Psoas muscle (tissue), 8 donors: ENCODE data around the gene PHOSPHO2. TPM values are rescaled to one million over a fixed set of nuclear protein-coding genes. Genes with fewer than 3 reads are reported as not detected.
"Not testable (repeated sequence)": the region's sequence is repeated elsewhere in the genome, so short reads cannot be mapped to it uniquely, and the experiment has no call there.

Experiments used
- ATAC-seq, 4 donors: fragments of 200-7000 bp; cut with Tn5 transposase; one replicate each; pipeline ENCODE4 v1.9.1; 2020; ENCODE audit warnings: moderate library complexity in 3 of 4, mild to moderate bottlenecking in 2 of 4
- DNase-seq, 2 donors: peaks; one replicate each; pipeline ENCODE4 v3.0.0-alpha.2; 2020
- H3K27ac ChIP-seq: fragments of 200-600 bp; one replicate; pipeline ENCODE4 v1.8.0; 2022
- H3K27me3 ChIP-seq, 3 donors: fragments of 200-600 bp in 1 of 3; one replicate each; pipeline versions ENCODE4 v1.6.1 to v1.8.0; 2013 to 2022; ENCODE audit warnings: low read length in 2 of 3, mild to moderate bottlenecking in 2 of 3, moderate library complexity in 1 of 3; ENCODE audit not compliant: insufficient read depth in 3 of 3
- H3K36me3 ChIP-seq, 2 donors: fragments of 200-600 bp in 1 of 2; one replicate each; pipeline versions ENCODE4 v1.6.1 to v1.8.0; 2013 to 2022; ENCODE audit warnings: low read depth in 1 of 2, mild to moderate bottlenecking in 1 of 2, moderate library complexity in 1 of 2; ENCODE audit not compliant: insufficient read depth in 1 of 2
- H3K4me1 ChIP-seq: fragments of 200-600 bp; one replicate; pipeline ENCODE4 v1.8.0; 2022
- H3K4me3 ChIP-seq: fragments of 200-600 bp; one replicate; pipeline ENCODE4 v1.8.0; 2022; ENCODE audit warnings: mild to moderate bottlenecking
- H3K9me3 ChIP-seq: fragments of 200-600 bp; one replicate; pipeline ENCODE4 v1.8.0; 2022
- whole genome bisulfite sequencing, 3 donors: extraction: QIAGEN DNeasy Blood & Tissue Kit; methylation state at CpG; one replicate each; pipeline versions ENCODE4 v1.1.6 to v1.1.7; 2013; 5-methylcytosine and 5-hydroxymethylcytosine counted together
- intact Hi-C, 2 donors: fragments of 100-400 bp; cut with DNase I; formaldehyde crosslinking; loops; one replicate each; pipeline versions ENCODE4 v1.11.0 to v1.14.2; 2022
- polyA plus RNA-seq, 3 donors: library from polyadenylated mRNA; stranded (reverse); fragments of 200-250 nt; gene quantifications; one replicate each; pipeline ENCODE4 v1.2.3, GENCODE V29; 2013
- total RNA-seq, 4 donors: library from RNA; stranded (reverse); fragmentation: NEBNext Ultra II Directional in 2 of 4; extraction: Animal tissue kit (Norgen Biotek cat#: 25700) in 2 of 4; gene quantifications; one replicate each; pipeline versions ENCODE4 v1.2.1 to v1.2.4, GENCODE V29; 2021 to 2023
- TF ChIP-seq, protein P1 (sequence below): fragments of 200-600 bp; IDR thresholded peaks from one replicate; pipeline ENCODE4 v1.8.0; 2022; ENCODE audit warnings: antibody characterized with exemption
- donor health status: healthy with polysubstance abuse.
- donor health status: DM: no; HTN: no; CAD: no; lungs with moderate emphysema.
- donor health status: Bipolar disorder and iron deficiency.
- donor health status: healthy.
- donor health status: DM: yes; HTN: yes; CAD: no.
- donor health status: DM: no; HTN: no; CAD: no.
- donor health status: DM: no; HTN: no; CAD: no.
- donor health status: DM: yes; HTN: yes; CAD: no.

PHOSPHO2 gene
- total and polyA plus RNA-seq, 7 donors = 0.86 to 7.5 (median 1.6) TPM

GRCh38 chr2:169676357-169676756 lies 17.9 kb upstream of the PHOSPHO2 start:
- ATAC-seq (no peak), DNase-seq (no peak)
- no peaks in the 10 kb centered on the region for H3K36me3 ChIP-seq
- TF ChIP-seq, protein P1, sequence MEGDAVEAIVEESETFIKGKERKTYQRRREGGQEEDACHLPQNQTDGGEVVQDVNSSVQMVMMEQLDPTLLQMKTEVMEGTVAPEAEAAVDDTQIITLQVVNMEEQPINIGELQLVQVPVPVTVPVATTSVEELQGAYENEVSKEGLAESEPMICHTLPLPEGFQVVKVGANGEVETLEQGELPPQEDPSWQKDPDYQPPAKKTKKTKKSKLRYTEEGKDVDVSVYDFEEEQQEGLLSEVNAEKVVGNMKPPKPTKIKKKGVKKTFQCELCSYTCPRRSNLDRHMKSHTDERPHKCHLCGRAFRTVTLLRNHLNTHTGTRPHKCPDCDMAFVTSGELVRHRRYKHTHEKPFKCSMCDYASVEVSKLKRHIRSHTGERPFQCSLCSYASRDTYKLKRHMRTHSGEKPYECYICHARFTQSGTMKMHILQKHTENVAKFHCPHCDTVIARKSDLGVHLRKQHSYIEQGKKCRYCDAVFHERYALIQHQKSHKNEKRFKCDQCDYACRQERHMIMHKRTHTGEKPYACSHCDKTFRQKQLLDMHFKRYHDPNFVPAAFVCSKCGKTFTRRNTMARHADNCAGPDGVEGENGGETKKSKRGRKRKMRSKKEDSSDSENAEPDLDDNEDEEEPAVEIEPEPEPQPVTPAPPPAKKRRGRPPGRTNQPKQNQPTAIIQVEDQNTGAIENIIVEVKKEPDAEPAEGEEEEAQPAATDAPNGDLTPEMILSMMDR = no peak
- H3K27ac ChIP-seq = no peak overlapping the region
- H3K4me1 ChIP-seq = no peaks in the 10 kb centered on the region
- no peak overlapping the region for H3K4me3 ChIP-seq
- no peaks in the 10 kb centered on the region for H3K27me3 ChIP-seq
- WGBS, 3 donors = 59 to 70% (median 64%) methylated on average over 3 of the region's 3 CpGs
- intact Hi-C loops = no loop called here
- no peaks in the 10 kb centered on the region for H3K9me3 ChIP-seq

DNA sequence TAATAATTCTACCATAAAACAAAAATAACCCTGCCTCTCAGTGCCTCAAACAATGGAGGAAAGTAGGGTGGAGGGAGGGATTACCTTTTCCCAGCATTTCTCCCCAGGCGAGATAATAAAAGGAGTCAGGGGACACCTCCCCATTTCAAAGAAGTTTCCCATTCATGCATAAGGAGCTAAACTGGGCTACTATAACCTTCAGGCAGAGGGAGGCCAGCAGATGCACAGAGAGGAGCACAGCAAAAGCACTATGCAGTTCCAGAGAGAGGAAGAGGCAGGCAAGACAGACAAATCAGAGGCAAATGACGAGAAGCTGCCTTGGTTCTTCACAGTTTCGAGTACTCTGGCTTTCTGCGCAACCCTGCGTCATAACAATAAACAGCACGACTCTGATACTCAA lies 17.4 kb upstream of the PHOSPHO2 start:
- H3K27me3 ChIP-seq = no peaks in the 10 kb centered on the region
- H3K4me3 ChIP-seq = no peak overlapping the region
- H3K36me3 ChIP-seq = no peaks in the 10 kb centered on the region
- H3K9me3 ChIP-seq = no peaks in the 10 kb centered on the region
- no peak for ATAC-seq
- H3K4me1 ChIP-seq = no peaks in the 10 kb centered on the region
- WGBS, 3 donors = 76 to 88% (median 85%) methylated on average over 6 of the region's 6 CpGs
- DNase-seq = no peak
- no peak overlapping the region for H3K27ac ChIP-seq
- intact Hi-C loops = no loop called here
- TF ChIP-seq, protein P1 = no peak

- no peaks in the 10 kb centered on the region for H3K4me1 ChIP-seq
- H3K27ac ChIP-seq = no peak overlapping the region
- no peak for ATAC-seq
- H3K36me3 ChIP-seq = no peaks in the 10 kb centered on the region
- intact Hi-C loops = no loop called here
- no peaks in the 10 kb centered on the region for H3K9me3 ChIP-seq
- DNase-seq = no peak
- TF ChIP-seq, protein P1 = no peak
- no peak overlapping the region for H3K4me3 ChIP-seq
- H3K27me3 ChIP-seq = no peaks in the 10 kb centered on the region
- 45 to 86% (median 69%) methylated on average over 3 of the region's 3 CpGs for WGBS, 3 donors
These were observed 11.2 kb upstream of the PHOSPHO2 start for GRCh38 chr2:169683054-169683424.

DNA sequence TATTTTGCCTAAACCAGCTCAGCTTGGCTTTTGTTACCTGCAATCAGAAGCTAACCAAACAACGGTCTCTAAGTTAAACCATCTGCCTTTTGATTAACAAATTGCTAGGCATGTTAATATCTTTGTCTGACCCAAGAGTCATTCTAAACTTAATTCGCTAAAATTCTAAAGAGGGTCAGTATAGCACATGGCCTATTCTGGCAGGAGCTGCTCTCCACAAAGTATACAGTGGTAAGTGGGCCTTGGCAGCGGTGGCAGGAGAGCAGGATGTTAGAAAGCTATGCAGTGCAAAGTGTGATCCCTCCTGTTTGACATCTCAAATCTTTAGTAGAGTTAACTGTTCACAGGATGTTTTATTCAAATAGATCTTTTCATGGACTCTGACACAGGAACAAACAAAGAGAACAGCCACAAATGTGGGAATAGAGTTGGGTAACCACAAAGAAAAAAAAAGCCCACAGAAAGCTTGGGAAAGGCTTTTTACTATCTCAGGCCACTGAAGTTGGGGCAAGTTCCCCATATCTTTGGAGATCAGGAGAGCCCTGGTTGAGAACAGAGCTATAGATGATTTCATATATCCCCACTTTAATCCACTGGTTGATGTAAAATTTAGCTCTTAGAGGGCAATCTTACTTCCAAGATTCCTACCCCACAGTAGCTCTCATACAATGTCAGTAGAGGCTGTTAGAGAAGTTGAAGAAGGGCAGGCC lies 10.7 kb upstream of the PHOSPHO2 start:
- ATAC-seq (no peak), DNase-seq (no peak)
- Histone ChIP-seq H3K27ac (no peak overlapping the region), H3K9me3 (no peaks in the 10 kb centered on the region), H3K4me3 (no peak overlapping the region), H3K4me1 (no peaks in the 10 kb centered on the region), H3K27me3 (no peaks in the 10 kb centered on the region), H3K36me3 (no peaks in the 10 kb centered on the region)
- intact Hi-C loops = no loop called here
- TF ChIP-seq, protein P1 = no peak
- WGBS, 3 donors = 76 to 78% (median 77%) methylated on average over 3 of the region's 3 CpGs

DNA sequence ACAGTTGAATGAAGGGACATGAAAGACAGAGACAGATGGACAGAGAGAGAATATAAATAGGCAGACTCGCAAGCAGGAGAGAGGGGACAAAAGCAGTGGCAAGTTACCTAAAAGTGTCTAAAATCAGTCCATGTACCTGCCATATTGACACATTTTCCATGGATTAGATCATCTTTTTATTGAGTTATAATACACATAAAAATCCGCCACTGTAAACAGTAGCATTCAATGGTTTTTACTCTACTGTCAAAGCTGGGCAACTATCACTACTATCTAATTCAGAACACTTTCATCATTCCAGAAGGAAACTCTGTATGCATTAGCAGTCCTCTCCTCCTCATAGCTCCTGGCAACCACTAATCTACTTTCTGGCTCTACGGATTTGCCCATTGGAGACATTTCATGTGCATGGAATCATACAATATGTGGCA lies 10.1 kb upstream of the PHOSPHO2 start:
- TF ChIP-seq, protein P1 = no peak
- 59 to 92% (median 71%) methylated on average over 3 of the region's 3 CpGs for WGBS, 3 donors
- no peaks in the 10 kb centered on the region for H3K36me3 ChIP-seq
- no peaks in the 10 kb centered on the region for H3K27me3 ChIP-seq
- H3K4me1 ChIP-seq = no peaks in the 10 kb centered on the region
- DNase-seq (no peak), ATAC-seq (no peak)
- H3K4me3 ChIP-seq = no peak overlapping the region
- intact Hi-C loops = no loop called here
- no peak overlapping the region for H3K27ac ChIP-seq
- no peaks in the 10 kb centered on the region for H3K9me3 ChIP-seq

DNA sequence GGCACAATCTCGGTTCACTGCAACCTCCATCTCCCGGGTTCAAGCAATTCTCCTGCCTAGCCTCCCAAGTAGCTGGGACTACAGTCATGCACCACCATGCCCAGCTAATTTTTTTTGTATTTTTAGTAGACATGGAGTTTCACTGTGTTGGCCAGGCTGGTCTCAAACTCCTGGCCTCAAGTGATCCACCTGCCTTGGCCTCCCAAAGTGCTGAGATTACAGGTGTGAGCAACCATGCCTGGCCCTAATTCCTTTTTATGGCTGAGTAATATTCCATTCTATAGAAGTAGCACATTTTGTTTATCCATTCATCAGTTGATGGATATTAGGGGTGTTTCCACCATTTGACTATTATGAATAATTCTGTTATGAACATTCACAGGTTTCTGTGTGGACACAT lies 9.6 kb upstream of the PHOSPHO2 start:
- H3K27me3 ChIP-seq, H3K4me1 ChIP-seq, H3K9me3 ChIP-seq, DNase-seq, intact Hi-C loops, H3K4me3 ChIP-seq, H3K27ac ChIP-seq, H3K36me3 ChIP-seq, ATAC-seq: not testable (repeated sequence)
- 95 to 98% (median 95%) methylated on average over 2 of the region's 2 CpGs for WGBS, 3 donors

DNA sequence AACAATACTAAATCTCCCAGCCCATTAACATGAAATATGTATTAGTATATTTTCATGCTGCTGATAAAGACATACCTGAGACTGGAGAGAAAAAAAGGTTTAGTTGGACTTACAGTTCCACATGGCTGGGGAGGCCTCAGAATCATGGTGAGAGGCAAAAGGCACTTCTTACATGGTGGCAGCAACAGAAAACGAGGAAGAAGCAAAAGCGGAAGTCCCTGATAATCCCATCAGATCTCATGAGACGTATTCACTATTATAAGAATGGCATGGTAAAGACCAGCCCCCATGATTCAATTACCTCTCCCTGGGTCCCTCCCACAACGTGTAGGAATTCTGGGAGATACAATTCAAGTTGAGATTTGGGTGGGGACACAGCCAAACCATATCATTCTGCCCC lies 7.4 kb upstream of the PHOSPHO2 start:
- DNase-seq, H3K27ac ChIP-seq, H3K4me3 ChIP-seq, intact Hi-C loops, H3K27me3 ChIP-seq, H3K4me1 ChIP-seq, H3K9me3 ChIP-seq, H3K36me3 ChIP-seq, ATAC-seq: not testable (repeated sequence)
- 78 to 87% (median 79%) methylated on average over 4 of the region's 4 CpGs for WGBS, 3 donors
